GM19468 (cell line): ENCODE data around the gene ARL8A.
A peak's percentile ranks its signal among the peaks of the same experiment; 100 is the strongest.
"Not testable (repeated sequence)": the region's sequence is repeated elsewhere in the genome, so short reads cannot be mapped to it uniquely, and the experiment has no call there.

Experiments
- ATAC-seq: cut with Tn5 transposase; IDR thresholded peaks from one replicate; pipeline ENCODE4 v1.9.1; 2021; ENCODE audit warnings: mild to moderate bottlenecking, moderate library complexity, moderate number of reproducible peaks; ENCODE audit not compliant: unreplicated experiment; ENCODE audit errors: extremely low read depth

ARL8A gene

GRCh38 chr1:202160377-202160940 lies 15.9 kb upstream of the ARL8A start, which contains the start of gene PTPN7:
PTPN7 (minus strand) TSS chr1:202160602; CDS start chr1:202159402, 1,200 bp downstream.
- peak; percentile 27 for ATAC-seq

- ATAC-seq: no peak
Measured at GRCh38 chr1:202159534-202160371, 15.2 kb upstream of the ARL8A start.

DNA sequence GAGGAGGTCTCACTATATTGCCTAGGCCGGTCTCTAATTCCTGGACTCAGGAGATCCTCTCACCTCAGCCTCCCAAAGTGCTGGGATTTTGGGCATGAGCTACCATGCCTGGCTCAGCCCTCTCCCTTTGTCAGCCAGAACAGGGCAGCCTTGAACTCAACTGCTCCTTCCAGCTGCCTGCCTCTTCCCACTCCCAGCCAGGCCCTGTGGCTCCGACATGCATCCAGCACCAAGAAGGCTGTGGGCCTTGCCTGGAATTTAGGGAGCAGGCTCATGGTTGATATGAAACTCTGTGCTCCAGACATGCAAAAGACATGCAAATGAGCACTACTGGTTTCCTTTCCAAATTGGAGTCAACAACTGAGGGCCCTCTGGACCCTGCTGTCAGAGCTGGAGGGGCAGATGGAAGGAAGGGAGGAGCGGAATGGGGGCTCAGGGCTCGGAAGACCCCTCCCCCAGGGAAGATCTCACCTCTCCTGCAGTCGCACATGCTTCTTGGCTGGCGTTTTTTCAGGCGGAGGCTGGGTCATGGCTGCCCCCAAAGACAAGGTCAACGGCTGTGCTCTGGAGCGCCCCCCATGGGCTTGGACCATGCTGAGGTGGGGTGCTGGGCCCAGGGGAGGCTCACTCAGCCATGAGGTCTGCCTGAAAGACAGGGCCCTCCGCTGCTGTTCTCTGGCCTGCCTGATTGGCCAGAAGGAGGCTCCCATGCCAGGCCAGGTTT lies 14.4 kb upstream of the ARL8A start:
- ATAC-seq: no peak

DNA sequence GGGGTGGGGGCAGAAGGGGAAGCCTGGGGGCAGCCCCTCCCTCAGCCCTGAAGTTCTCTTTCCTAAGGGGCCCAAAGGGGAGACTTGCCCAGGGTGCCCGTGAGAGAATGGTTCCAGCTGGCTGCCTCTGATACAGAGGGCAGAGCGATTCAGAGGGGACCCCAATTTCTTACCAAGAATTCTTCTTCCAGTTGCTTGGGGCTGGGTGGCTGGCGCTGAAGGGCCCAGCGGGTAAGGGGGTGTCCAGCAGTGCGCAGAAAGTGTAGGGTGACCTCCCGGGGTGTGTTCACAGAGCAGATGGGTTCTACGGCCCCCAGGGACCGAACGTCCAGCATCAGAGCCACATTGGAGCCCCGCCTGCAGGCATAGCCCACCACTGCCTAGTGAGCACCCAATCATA lies 13.4 kb upstream of the ARL8A start:
- ATAC-seq: no peak

DNA sequence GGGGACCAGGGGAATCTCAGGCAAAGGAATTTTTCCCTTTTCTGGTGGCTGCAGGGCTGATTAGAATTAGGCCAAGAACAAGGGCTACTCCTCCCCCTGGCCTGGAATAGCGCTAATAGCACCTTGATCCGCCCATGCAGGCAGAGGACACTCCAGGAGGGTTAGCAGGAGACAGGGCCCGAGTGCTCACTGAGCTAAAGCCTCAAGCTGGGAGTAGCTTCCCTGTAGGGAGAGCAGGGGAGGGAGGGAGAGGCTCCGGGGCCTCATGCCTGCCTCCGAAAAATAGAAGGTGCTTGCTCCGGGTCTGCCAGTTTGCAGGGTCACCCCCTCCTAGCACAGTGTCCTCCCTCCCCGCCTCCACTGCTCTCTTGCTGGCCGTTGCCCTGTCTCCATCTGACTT lies 12.1 kb upstream of the ARL8A start:
- no peak for ATAC-seq

DNA sequence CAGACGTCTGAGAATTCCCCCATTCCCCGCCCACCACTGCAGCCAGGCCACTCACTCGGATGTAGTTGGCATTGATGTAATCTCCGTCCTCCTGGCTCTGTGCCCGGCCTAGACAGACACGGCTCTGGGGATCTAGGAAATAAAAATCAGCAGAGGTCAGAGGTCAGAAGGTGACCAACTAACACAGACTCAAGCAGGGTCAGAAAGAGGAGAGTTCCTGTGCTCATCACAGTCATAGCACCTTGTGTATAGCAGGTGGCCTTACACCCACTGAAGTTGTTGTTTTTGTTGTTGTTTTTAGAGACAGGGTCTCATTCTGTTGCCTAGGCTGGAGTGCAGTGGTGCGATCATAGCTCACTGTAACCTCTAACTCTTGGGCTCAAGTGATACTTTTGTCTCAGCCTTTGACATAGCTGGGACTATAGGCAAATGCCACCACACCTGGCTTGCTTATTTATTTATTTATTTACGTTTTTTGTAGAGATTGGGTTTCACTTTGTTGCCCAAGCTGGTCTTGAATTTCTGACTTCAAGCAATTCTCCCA lies 11.0 kb upstream of the ARL8A start:
- ATAC-seq: no peak

DNA sequence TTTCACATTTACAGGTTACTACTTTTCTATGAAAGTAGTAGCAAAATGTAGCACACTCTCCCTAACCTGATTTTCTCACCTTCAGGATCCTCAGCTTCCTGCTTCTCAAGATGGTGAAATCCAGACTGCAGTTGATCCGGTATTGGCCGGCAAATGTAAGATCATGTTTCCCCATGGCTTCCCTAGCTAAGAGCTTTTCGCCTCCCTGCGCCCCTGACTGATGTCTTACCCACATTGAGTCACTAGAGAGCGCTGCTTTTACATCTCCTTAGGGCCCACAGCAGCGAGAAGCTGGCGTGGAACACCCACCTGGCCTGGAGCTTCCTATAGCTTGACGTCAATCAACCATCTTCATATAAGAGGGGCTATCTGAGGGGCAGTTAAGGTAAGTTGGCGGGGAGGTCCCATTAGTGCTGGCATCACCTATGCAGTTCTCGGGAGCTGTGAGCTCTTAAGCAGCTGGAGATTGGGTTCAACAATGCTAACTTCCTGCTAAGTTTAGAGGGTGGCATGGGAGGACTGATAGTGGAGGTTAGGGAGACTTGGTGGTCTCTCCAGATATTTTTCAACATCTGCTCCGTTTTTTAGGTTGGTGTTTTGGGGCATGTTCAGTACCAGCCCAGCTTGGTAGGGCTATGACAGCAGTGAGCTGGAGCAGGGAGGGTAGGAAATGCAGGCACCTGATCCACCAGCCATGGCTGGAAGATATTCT lies 10.4 kb upstream of the ARL8A start:
- no peak for ATAC-seq

DNA sequence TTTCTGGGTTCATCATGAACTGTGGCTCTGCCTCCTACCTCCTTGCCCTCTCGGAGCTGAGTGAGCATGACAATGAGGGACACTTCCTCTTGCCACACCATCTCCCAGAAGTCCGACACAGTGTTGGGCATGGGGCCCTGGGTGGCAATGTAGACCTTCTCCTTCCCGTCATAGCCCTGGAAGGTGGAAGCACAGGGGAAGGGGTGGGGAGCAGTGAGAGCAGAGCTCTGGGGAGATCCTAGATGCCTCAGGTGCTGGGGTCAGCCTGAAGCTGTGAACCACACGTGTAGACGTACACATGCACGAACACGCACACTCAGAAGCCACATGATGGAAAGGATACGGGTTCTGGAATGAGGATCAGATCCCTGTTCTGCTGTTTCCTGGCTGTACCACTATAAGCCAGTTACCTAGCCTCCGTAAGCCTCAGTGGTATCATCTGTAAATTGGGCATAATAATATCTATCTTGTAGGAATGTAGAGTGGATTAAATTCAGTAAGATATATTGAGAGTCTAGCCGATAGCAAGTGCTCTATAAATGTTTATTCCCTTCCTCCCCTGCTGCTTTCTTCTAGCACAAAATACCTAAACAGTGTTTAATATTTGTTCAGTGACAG lies 9.7 kb upstream of the ARL8A start:
- no peak for ATAC-seq

GRCh38 chr1:202153284-202153683 lies 8.7 kb upstream of the ARL8A start:
- no peak for ATAC-seq

GRCh38 chr1:202152399-202152798 lies 7.9 kb upstream of the ARL8A start:
- no peak for ATAC-seq

DNA sequence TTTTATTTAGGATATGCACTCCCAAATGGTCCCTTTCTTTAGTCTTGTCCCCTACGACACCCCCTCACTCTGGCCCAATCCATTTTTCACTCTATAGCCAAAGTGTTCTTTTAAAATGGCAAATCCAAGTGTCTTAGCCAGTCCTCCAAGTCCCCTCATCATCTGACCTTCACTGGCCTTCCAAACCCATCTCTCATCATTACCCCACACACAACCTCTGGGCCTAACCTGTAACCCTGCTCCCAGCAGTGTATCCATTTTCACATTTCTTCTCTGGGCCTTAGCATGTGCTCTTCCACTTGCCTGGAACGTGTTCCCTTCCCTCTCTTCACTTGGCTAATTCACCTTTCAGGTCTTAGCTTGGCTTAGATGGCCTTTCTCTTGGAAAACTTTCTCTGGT lies 6.5 kb upstream of the ARL8A start:
- ATAC-seq: no peak

DNA sequence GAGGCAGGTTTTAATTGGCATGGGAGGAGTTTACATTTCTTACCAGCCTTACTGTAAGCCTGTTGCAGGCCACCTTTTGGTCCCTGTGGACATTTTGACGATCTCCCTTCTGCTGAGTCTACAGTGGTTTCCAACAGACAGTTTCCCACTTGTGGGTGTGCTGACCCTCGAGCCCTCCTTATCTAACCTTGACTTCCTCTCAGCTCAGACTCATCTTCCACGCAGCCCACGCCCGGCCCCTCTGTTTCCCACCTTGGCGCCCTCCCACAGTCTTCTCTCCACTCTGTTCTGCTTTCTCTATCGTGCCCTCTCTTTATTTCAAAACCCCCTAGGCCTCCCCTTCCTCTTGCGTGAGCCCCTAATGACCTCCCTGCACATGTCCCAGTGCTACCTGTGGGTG lies 6.1 kb upstream of the ARL8A start:
- ATAC-seq: no peak

DNA sequence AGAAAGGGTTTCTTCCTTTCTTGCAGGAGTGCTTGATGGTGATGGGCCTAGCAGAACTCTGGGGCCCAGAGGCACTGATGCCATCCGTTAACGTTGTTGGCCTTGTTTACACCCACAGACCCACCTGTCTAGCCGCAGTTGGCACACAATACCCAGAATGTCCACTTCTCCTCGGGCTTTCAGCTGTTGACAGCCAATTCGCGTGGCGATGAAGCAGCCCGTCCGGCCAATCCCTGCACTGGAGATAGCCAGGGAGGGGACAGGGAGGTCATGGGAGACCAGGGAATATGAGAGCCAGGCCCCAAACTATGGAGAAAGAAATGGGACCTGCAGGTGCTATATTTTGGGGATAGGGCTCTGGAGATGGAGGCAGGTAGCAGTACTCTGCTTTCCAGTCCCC lies 5.7 kb upstream of the ARL8A start:
- ATAC-seq: no peak

DNA sequence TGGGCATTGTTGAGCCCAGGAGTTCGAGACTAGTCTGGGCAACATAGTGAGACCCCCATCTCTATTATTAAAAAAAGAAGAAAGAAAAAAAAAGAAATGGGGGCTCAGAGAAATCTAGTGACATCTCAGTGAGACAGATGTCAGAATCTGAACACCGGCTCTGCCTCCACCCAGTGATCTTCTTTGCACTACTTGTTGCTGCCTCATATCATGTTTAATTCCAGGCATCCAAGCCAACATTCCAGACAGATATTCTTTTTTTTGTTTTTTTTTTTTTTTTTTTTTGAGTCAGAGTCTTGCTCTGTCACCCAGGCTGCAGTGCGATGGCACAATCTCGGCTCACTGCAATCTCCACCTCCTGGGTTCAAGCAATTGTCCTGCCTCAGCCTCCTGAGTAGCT lies 5.0 kb upstream of the ARL8A start:
- ATAC-seq: no peak

- ATAC-seq: no peak
Measured at GRCh38 chr1:202148391-202148790, 3.9 kb upstream of the ARL8A start.

DNA sequence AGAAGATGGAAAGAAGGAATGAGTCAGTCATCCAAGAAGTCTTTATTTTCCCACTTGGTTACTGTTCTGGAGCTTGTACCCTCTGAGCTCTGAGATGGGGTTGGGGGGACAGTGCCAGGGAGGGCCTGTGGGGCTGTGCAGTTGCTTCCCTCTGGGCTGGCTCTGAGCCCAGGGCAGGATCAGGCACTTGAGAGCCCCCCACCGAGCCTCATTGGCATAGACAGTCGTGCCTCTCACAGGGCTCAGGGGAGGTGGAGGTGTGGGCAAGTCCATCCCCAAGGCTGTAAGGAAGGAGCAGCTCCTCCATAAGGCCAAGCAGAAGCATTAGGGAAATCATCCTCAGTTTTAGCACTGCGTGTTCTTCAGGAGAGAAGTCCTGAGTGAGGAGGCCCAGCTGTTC lies 2.5 kb upstream of the ARL8A start:
- ATAC-seq: no peak

- no peak for ATAC-seq
Measured at GRCh38 chr1:202146279-202146678, 1.7 kb upstream of the ARL8A start.

GRCh38 chr1:202145744-202146140 lies 1.2 kb upstream of the ARL8A start:
- ATAC-seq: not testable (repeated sequence)

- no peak for ATAC-seq
Measured at GRCh38 chr1:202145068-202145743, 669 bp upstream of the ARL8A start.
